GM23338 (cell line): Measurements from ENCODE around the gene PYGO2. TPM values are rescaled to one million over a fixed set of nuclear protein-coding genes. Genes with fewer than 3 reads are reported as not detected.

Experiments
- ATAC-seq: fragments of 200-7000 bp; cut with Tn5 transposase; 3 replicates; pipeline ENCODE4 v1.9.1; 2020
- DNase-seq: peaks from one replicate; pipeline ENCODE4 v3.0.0-alpha.2; 2015; ENCODE audit warnings: low spot score
- H2AFZ ChIP-seq: fragments of 200-600 bp; sonication (generic); 2 replicates; pipeline ENCODE4 v1.8.0; 2016; ENCODE audit warnings: antibody characterized with exemption, mild to moderate bottlenecking, moderate library complexity
- H3F3A ChIP-seq: fragments of 200-600 bp; sonication (generic); replicated peaks from 2 replicates; pipeline ENCODE4 v1.8.0; 2017; ENCODE audit warnings: antibody characterized with exemption, mixed run types, low read depth
- H3K27ac ChIP-seq: fragments of 200-600 bp; sonication (generic); 2 replicates; pipeline ENCODE4 v1.6.1; 2016; ENCODE audit warnings: low read depth
- H3K27me3 ChIP-seq: fragments of 200-600 bp; sonication (generic); 2 replicates; pipeline ENCODE4 v1.8.0; 2016; ENCODE audit warnings: mild to moderate bottlenecking, mixed run types, moderate library complexity; ENCODE audit not compliant: insufficient read depth
- H3K36me3 ChIP-seq: fragments of 200-600 bp; sonication (generic); 2 replicates; pipeline ENCODE4 v1.8.0; 2016; ENCODE audit warnings: mild to moderate bottlenecking; ENCODE audit not compliant: insufficient read depth
- H3K4me1 ChIP-seq: fragments of 200-600 bp; sonication (generic); 2 replicates; pipeline ENCODE4 v1.8.0; 2016; ENCODE audit warnings: mild to moderate bottlenecking, moderate library complexity; ENCODE audit not compliant: insufficient read depth
- H3K4me2 ChIP-seq: fragments of 200-600 bp; sonication (generic); 2 replicates; pipeline ENCODE4 v1.7.1; 2017; ENCODE audit warnings: mixed run types
- H3K4me3 ChIP-seq: fragments of 200-600 bp; sonication (generic); 2 replicates; pipeline ENCODE4 v1.6.1; 2016; ENCODE audit warnings: mixed run types
- H3K79me2 ChIP-seq: fragments of 200-600 bp; sonication (generic); replicated peaks from 2 replicates; pipeline ENCODE4 v1.8.0; 2017; ENCODE audit warnings: mild to moderate bottlenecking; ENCODE audit not compliant: insufficient read depth
- H3K9me2 ChIP-seq: fragments of 200-600 bp; sonication (generic); 2 replicates; pipeline ENCODE4 v1.8.0; 2017; ENCODE audit not compliant: insufficient read depth
- H4K20me1 ChIP-seq: fragments of 200-600 bp; sonication (generic); replicated peaks from 2 replicates; pipeline ENCODE4 v1.8.0; 2017; ENCODE audit warnings: mild to moderate bottlenecking; ENCODE audit not compliant: insufficient read depth
- H3K27ac Mint-ChIP-seq: 2 replicates; pipeline ENCODE4 v1.8.0; 2020; ENCODE audit warnings: inconsistent platforms, mild to moderate bottlenecking, moderate library complexity, mixed read lengths
- H3K27me3 Mint-ChIP-seq: 3 replicates; pipeline ENCODE4 v1.8.0; 2022; ENCODE audit warnings: low read depth, mild to moderate bottlenecking, moderate library complexity, mixed read lengths, inconsistent platforms; ENCODE audit not compliant: insufficient read depth, poor library complexity
- H3K36me3 Mint-ChIP-seq: 3 replicates; pipeline ENCODE4 v1.8.0; 2021; ENCODE audit warnings: low read depth, mild to moderate bottlenecking, inconsistent platforms, moderate library complexity, mixed read lengths
- H3K4me1 Mint-ChIP-seq: 3 replicates; pipeline ENCODE4 v1.8.0; 2020; ENCODE audit warnings: mild to moderate bottlenecking, inconsistent platforms, mixed read lengths
- H3K4me3 Mint-ChIP-seq: 3 replicates; pipeline ENCODE4 v1.8.0; 2021; ENCODE audit warnings: moderate library complexity, mild to moderate bottlenecking, inconsistent platforms, mixed read lengths
- H3K9me3 Mint-ChIP-seq: 3 replicates; pipeline ENCODE4 v1.8.0; 2020; ENCODE audit warnings: moderate library complexity, mild to moderate bottlenecking, inconsistent platforms, mixed read lengths
- CREB1 ChIP-seq: fragments of 250-450 bp; sonication (Bioruptor Pico); IDR thresholded peaks from 2 replicates; pipeline ENCODE4 v1.5.0; 2020; ENCODE audit warnings: low read depth, mild to moderate bottlenecking, moderate library complexity
- CTCF ChIP-seq, 2 experiments: fragments of 200-600 bp in 1 of 2; sonication (generic) in 1 of 2; conservative IDR thresholded peaks; 2 replicates each; pipeline versions ENCODE4 v1.5.1 to v1.6.1; 2016 to 2017; ENCODE audit warnings: antibody characterized with exemption in 2 of 2, low read depth in 2 of 2, mild to moderate bottlenecking in 2 of 2, moderate library complexity in 1 of 2
- EZH2 ChIP-seq: fragments of 200-600 bp; sonication (generic); IDR thresholded peaks from one replicate; pipeline ENCODE4 v1.8.0; 2017; ENCODE audit warnings: antibody characterized with exemption, mild to moderate bottlenecking, low read depth; ENCODE audit not compliant: unreplicated experiment
- EZH2phosphoT487 ChIP-seq: fragments of 200-600 bp; sonication (generic); IDR thresholded peaks from one replicate; pipeline ENCODE4 v1.8.1; 2018; ENCODE audit warnings: antibody characterized with exemption; ENCODE audit not compliant: unreplicated experiment
- NANOG ChIP-seq: IDR thresholded peaks from 2 replicates; pipeline ENCODE4 v1.6.1; 2016; ENCODE audit warnings: antibody characterized with exemption, borderline replicate concordance
- POLR2AphosphoS5 ChIP-seq: IDR thresholded peaks from 2 replicates; pipeline ENCODE4 v1.6.1; 2016; ENCODE audit warnings: antibody characterized with exemption, low read depth
- REST ChIP-seq: IDR thresholded peaks from one replicate; pipeline ENCODE4 v1.6.1; 2018; ENCODE audit warnings: antibody characterized with exemption; ENCODE audit not compliant: unreplicated experiment
- ZNF462 ChIP-seq: fragments of 250-450 bp; sonication (Bioruptor Pico); IDR thresholded peaks from 2 replicates; pipeline ENCODE4 v1.5.0; 2020; ENCODE audit warnings: mild to moderate bottlenecking, moderate library complexity
- polyA plus RNA-seq: library from polyadenylated mRNA; unstranded; fragments of >200 nt; fragmentation: Nextera tagmentation; extraction: Ambion mirVana; gene quantifications from 2 replicates; pipeline ENCODE4 v1.2.1, GENCODE V29; 2016
- total RNA-seq: library from RNA; depleted of rRNA; stranded (reverse); fragments of >200 nt; shearing (Covaris generic); gene quantifications from 2 replicates; pipeline ENCODE4 v1.2.3, GENCODE V29; 2014

Gene PYGO2
- total and polyA plus RNA-seq, 2 experiments from 2014 or later: 11.0 to 29.0 TPM

GRCh38 chr1:154982341-154982740, 20.8 kb upstream of the PYGO2 start (continued):
- TF ChIP-seq ZNF462 (no peak), CREB1 (CRISPR knock-in tag) (no peak), NANOG (no peak), CTCF (conservative IDR thresholded peaks at IDR 0.05; ENCODE audit: low read depth in 2 of 2) (no peak), EZH2 (no peak)

- H3K4me3 Mint-ChIP-seq: no peak overlapping the region
- TF ChIP-seq REST: no peak
- no peak for TF ChIP-seq POLR2AphosphoS5
- TF ChIP-seq EZH2phosphoT487: no peak
Measured at GRCh38 chr1:154978360-154978759, 16.8 kb upstream of the PYGO2 start.

More at GRCh38 chr1:154978360-154978759, 16.8 kb upstream of the PYGO2 start:
- Mint-ChIP-seq H3K27ac (no peak overlapping the region), H3K27me3 (peaks cover 1% of the 10 kb centered on the region), H3K9me3 (no peaks in the 10 kb centered on the region), H3K4me1 (no peaks in the 10 kb centered on the region; the same call in none of the 3 replicates), H3K36me3 (peaks cover 55% of the 10 kb centered on the region)
- Histone ChIP-seq H3K27me3 (no peaks in the 10 kb centered on the region), H3K79me2 (peaks cover 57% of the 10 kb centered on the region), H3K4me2 (no peak overlapping the region), H4K20me1 (peaks cover 27% of the 10 kb centered on the region), H3K4me1 (peaks cover 18% of the 10 kb centered on the region), H3K4me3 (no peak overlapping the region), H2AFZ (no peak overlapping the region), H3K36me3 (peaks cover 26% of the 10 kb centered on the region; the same call in 1 of the 2 replicates), H3K27ac (no peak overlapping the region), H3F3A (peaks cover 26% of the 10 kb centered on the region), H3K9me2 (no peaks in the 10 kb centered on the region)
- ATAC-seq: no peak
- DNase-seq: no peak
